ENCODE results near the gene DCHS2.

Gene DCHS2

GRCh38 chr4:154491341-154492271 lies at the start of gene DCHS2:
Gene DCHS2, minus strand, starts transcription at chr4:154491799. Its CDS starts 444 bp downstream, at chr4:154491355.
- peak; percentile 12 for DNase-seq (ENCODE audit: low read depth)

GRCh38 chr4:154534296-154534695 lies 42.7 kb upstream of the DCHS2 start:
- DNase-seq (ENCODE audit: low read depth), result no peak

GRCh38 chr4:154529728-154530519 lies 38.3 kb upstream of the DCHS2 start:
- no peak for DNase-seq (ENCODE audit: low read depth)

GRCh38 chr4:154528869-154529268 lies 37.3 kb upstream of the DCHS2 start:
- DNase-seq (ENCODE audit: low read depth), result no peak

DNA sequence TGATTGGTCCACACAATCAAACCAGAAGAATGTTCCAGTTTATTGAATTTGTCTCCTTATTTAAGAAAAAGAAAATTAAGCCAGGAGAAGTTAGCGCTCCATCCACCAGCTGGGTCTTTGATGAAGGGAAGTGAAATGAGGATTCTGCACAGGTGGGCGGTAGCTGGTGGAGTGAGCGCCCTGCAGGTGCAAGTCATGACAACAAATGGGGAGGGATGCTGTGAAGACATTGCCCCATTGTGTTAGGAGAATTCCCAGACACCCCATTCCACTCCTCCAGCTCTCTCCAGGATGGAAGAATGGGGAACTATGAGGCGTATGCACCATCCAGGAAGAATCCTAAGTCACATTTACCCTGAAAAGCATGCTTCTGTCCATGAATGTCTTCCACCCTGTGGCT lies 35.7 kb upstream of the DCHS2 start:
- DNase-seq (ENCODE audit: low read depth), result no peak

DNA sequence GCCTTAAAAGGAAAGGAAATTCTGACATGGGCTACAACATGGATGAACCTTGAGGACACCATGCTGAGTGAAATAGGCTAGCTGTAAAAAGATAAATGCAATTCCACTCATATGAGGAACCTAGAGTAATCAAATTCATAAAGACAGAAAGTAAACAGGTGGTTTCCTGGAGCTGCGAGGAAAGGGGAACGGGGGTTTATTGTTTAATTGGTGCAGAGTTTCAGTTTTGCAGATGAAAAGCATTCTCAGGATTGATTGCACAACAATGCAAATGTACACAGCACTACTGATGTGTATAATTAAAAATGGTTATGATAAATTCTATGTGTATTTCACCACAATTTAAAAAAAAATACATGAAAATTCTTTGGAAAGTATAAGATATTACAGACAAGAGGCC lies 34.6 kb upstream of the DCHS2 start:
- no peak for DNase-seq (ENCODE audit: low read depth)

GRCh38 chr4:154521607-154522006 lies 30.0 kb upstream of the DCHS2 start:
- DNase-seq (ENCODE audit: low read depth), result no peak

GRCh38 chr4:154519214-154519613 lies 27.6 kb upstream of the DCHS2 start:
- DNase-seq (ENCODE audit: low read depth), result no peak

GRCh38 chr4:154517591-154517990 lies 26.0 kb upstream of the DCHS2 start:
- no peak for DNase-seq (ENCODE audit: low read depth)

GRCh38 chr4:154516318-154517029 lies 24.9 kb upstream of the DCHS2 start:
- DNase-seq (ENCODE audit: low read depth), result no peak

DNA sequence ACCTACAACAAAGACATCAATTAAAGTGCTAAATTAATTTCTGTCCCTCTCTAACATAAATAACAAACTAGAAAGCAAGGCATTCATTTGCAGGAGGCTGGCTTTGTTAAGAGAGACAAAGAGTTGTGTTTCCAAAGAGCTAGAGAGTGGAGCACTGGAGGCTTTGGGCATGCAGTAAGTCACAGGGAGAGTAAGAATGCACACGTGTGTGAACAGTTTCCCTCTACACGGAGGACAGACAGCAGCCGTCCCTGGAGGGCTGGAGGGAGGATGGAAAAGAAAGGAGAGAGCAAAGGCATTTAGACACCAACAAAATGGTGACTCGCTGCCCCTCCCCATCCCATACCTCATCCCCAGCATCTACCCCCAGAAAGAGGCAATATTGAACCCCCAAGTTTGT lies 20.4 kb upstream of the DCHS2 start:
- DNase-seq (ENCODE audit: low read depth), result no peak

GRCh38 chr4:154511548-154511947 lies 19.9 kb upstream of the DCHS2 start:
- no peak for DNase-seq (ENCODE audit: low read depth)

DNA sequence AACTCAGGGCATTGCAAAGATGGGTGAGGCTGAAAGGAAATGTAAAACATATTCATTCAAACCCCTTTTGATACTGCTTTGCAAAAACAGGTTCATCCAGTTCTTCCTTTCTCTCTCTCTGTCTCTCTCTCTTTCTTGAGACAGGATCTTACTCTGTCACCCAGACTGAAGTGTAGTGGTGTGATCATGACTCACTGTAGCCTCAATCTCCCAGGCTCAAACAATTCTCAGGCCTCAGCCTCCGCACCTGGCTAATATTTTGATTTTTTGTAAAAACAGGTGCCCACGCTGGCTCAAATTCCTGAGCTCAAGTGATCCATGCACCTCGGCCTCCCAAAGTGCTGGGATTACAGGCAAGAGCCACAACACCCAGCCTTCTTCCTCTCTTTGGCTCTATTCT lies 15.6 kb upstream of the DCHS2 start:
- DNase-seq (ENCODE audit: low read depth), result no peak

DNA sequence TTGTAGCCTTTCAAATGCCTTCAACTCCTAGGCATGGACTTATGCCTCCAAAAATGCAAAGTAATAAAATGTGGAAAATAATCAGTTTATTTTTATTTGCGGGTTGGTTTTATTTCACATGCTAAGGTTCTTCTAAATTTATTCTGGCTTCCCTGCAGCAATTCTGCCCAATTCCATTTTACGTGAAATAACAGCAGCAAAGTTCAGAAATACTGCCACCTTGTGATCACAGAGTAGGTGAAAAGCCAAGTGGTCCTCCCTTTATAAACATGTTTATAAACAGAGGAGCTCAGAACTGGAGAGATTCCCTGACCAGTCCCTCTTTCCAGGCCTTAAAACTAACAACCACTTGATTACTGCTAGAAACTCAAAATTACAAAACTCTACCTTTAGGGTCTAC lies 14.7 kb upstream of the DCHS2 start:
- DNase-seq (ENCODE audit: low read depth), result no peak

- no peak for DNase-seq (ENCODE audit: low read depth)
Measured at GRCh38 chr4:154503598-154503997, 12.0 kb upstream of the DCHS2 start.

DNA sequence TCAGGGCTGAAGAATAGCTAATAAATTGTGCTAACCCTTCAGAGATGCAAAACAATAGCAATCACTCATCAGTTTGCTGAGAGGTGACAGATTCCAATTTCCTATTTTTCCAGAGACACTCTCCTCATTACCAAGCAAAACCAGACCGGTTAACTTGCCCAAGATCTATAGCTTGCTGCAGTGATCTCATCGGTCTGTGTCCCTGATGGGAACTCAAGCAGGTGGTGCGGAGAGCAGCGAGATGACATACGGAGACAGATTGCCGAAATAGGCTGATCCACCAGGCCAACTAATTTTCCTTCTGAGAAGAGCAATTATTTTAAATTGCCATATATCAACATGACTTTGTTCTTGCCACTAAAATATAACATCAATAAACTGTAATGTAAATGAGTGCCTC lies 10.5 kb upstream of the DCHS2 start:
- DNase-seq (ENCODE audit: low read depth), result no peak

GRCh38 chr4:154497889-154498288 lies 6.3 kb upstream of the DCHS2 start:
- DNase-seq (ENCODE audit: low read depth), result no peak

DNA sequence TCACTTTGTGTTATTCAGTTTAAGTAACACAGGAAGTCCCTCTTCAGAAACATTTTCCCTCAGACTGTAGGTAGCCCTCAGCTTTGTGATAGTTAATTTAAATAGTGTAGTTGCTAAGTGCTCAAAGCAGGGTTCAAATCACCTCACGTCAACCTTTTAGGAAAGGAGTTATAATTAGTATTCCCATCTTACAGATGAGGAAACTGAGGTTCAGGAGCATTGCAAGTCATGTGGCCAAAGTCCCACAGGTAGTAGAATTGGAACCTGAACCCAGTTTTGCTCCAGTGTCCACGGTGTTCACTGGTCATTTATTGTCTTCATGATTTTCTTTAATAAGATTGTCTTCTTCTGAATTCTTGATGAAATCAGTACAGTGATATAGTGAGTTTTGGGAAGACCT lies 4.3 kb upstream of the DCHS2 start:
- no peak for DNase-seq (ENCODE audit: low read depth)

- no peak for DNase-seq (ENCODE audit: low read depth)
Measured at GRCh38 chr4:154492288-154492687, 689 bp upstream of the DCHS2 start.

DNA sequence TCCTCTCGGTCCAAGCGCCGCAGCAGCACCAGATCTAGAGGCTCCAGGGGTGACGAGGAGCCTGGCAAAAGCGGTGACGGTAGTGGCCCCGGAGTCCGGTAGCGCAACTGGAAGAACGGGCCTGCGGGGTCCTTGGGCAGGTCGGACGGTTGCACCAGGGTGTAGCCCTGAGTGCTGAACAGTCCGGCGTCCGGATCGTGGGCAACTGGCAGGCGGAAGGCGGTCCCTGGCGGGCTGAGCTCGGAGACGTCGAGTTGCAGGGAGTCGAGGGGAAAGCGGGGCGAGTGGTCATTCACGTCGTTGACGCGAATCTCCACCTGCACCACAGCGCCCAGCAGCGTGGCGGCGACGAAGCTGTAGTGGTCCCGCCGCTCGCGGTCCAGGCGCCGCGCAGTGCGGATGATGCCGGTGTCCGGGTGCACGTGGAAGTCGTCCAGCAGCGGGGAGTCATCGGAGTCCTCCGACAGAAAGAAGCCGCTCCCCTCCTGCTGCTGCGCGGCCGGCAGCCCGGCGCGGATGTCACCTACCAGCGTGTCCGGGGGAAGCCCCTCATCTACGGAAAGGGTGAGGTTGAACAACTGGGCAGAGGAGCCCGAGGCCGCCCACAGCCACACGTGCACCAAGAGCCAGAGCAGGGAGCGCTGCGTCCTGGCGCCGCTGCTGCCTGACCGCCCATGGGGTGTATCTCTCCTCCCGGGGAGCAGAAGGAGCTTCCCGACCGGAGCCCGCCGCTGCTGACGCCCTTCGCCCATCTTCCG lies 837 bp downstream of the DCHS2 start:
- DNase-seq (ENCODE audit: low read depth), result peak; percentile 15

GRCh38 chr4:154490234-154490582 lies 1.4 kb downstream of the DCHS2 start:
- peak; percentile 3 for DNase-seq (ENCODE audit: low read depth)
